HL-60 (cell line): ENCODE measurements around the gene HELB.

Source experiments
- GABPA ChIP-seq: IDR thresholded peaks from 2 replicates; pipeline ENCODE4 v1.6.1; 2012; ENCODE audit warnings: low read depth
- POLR2AphosphoS5 ChIP-seq: IDR thresholded peaks from 2 replicates; pipeline ENCODE4 v1.6.1; 2012; ENCODE audit warnings: low read depth
- SPI1 ChIP-seq: IDR thresholded peaks from 2 replicates; pipeline ENCODE4 v1.6.1; 2012; ENCODE audit warnings: low read depth, mild to moderate bottlenecking, borderline replicate concordance
- TF ChIP-seq, protein P1 (sequence below): IDR thresholded peaks from one replicate; pipeline ENCODE4 v1.5.1; 2011; ENCODE audit warnings: low read length, control low read depth, inconsistent platforms; ENCODE audit not compliant: insufficient read depth

GRCh38 chr12:66275040-66275439, 27.3 kb upstream of the HELB start:
- TF ChIP-seq, protein P1, sequence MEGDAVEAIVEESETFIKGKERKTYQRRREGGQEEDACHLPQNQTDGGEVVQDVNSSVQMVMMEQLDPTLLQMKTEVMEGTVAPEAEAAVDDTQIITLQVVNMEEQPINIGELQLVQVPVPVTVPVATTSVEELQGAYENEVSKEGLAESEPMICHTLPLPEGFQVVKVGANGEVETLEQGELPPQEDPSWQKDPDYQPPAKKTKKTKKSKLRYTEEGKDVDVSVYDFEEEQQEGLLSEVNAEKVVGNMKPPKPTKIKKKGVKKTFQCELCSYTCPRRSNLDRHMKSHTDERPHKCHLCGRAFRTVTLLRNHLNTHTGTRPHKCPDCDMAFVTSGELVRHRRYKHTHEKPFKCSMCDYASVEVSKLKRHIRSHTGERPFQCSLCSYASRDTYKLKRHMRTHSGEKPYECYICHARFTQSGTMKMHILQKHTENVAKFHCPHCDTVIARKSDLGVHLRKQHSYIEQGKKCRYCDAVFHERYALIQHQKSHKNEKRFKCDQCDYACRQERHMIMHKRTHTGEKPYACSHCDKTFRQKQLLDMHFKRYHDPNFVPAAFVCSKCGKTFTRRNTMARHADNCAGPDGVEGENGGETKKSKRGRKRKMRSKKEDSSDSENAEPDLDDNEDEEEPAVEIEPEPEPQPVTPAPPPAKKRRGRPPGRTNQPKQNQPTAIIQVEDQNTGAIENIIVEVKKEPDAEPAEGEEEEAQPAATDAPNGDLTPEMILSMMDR = no peak
- TF ChIP-seq GABPA (no peak), POLR2AphosphoS5 (no peak), SPI1 (no peak)
